Lower leg skin (tissue), 4 donors: ENCODE data around the gene ISM1. TPM values are rescaled to one million over a fixed set of nuclear protein-coding genes. Genes with fewer than 3 reads are reported as not detected.

ENCODE experiments used
- DNase-seq, 2 donors: peaks; one replicate each; pipeline ENCODE4 v3.0.0-alpha.2; 2019; ENCODE audit warnings: low spot score in 2 of 2
- H3K4me3 ChIP-seq: fragments of 200-600 bp; sonication (generic); 2 replicates; pipeline ENCODE4 v1.5.1; 2017; ENCODE audit warnings: mild to moderate bottlenecking, low read depth; ENCODE audit not compliant: poor library complexity, severe bottlenecking
- CTCF ChIP-seq, 3 donors: fragments of 450-650 bp; IDR thresholded peaks; one replicate each; pipeline ENCODE4 v1.5.1; 2016; ENCODE audit warnings: antibody characterized with exemption in 3 of 3, mild to moderate bottlenecking in 3 of 3, moderate library complexity in 2 of 3
- POLR2A ChIP-seq, 2 donors: fragments of 450-650 bp; IDR thresholded peaks; one replicate each; pipeline ENCODE4 v1.6.1; 2016 to 2017; ENCODE audit warnings: antibody characterized with exemption in 2 of 2, mild to moderate bottlenecking in 1 of 2, moderate library complexity in 1 of 2
- WGBS, 2 donors: methylation state at CpG; one replicate each; pipeline ENCODE4 v1.1.5; 2018; 5-methylcytosine and 5-hydroxymethylcytosine counted together
- intact Hi-C: fragments of 100-400 bp; cut with DNase I; formaldehyde crosslinking; loops from one replicate; pipeline ENCODE4 v1.15.0; 2023; ENCODE audit warnings: low total_unique reads
- total RNA-seq, 4 donors: library from RNA; depleted of rRNA; stranded (reverse); fragments of >200 nt; gene quantifications; one replicate each; pipeline ENCODE4 v1.1.0, GENCODE V29; 2016

The ISM1 gene
- total RNA-seq, 4 donors from 2014 or later = 12.4 to 27.6 (median 24.1) TPM

- TF ChIP-seq CTCF (IDR thresholded peaks at IDR 0.05) (no peak), POLR2A (IDR thresholded peaks at IDR 0.05) (no peak)
- H3K4me3 ChIP-seq = no peak overlapping the region
- 77 to 89% methylated on average over 4 of the region's 4 CpGs for whole genome bisulfite sequencing, 2 donors
- no peak for DNase-seq
- intact Hi-C loops = no loop called here
These were observed 15.6 kb upstream of the ISM1 start for GRCh38 chr20:13205425-13205824.

GRCh38 chr20:13205848-13206434, 15.1 kb upstream of the ISM1 start:
- H3K4me3 ChIP-seq = no peak overlapping the region
- intact Hi-C loops = no loop called here
- WGBS, 2 donors = 68 to 98% methylated on average over 5 of the region's 5 CpGs
- TF ChIP-seq CTCF (IDR thresholded peaks at IDR 0.05) (no peak), POLR2A (IDR thresholded peaks at IDR 0.05) (no peak)
- DNase-seq = no peak

GRCh38 chr20:13207016-13207415, 14.1 kb upstream of the ISM1 start:
- WGBS, 2 donors = 84 to 91% methylated on average over 2 of the region's 2 CpGs
- DNase-seq = no peak
- TF ChIP-seq CTCF (IDR thresholded peaks at IDR 0.05) = no peak
- TF ChIP-seq POLR2A (IDR thresholded peaks at IDR 0.05) = no peak
- no peak overlapping the region for H3K4me3 ChIP-seq
- intact Hi-C loops = no loop called here

- DNase-seq = no peak
- no peak for TF ChIP-seq POLR2A (IDR thresholded peaks at IDR 0.05)
- no peak for TF ChIP-seq CTCF (IDR thresholded peaks at IDR 0.05)
- intact Hi-C loops = no loop called here
- 44 to 55% methylated on average over 4 of the region's 4 CpGs for WGBS, 2 donors
- no peak overlapping the region for H3K4me3 ChIP-seq
These were observed 9.0 kb upstream of the ISM1 start for GRCh38 chr20:13211956-13212618.

GRCh38 chr20:13212750-13213149, 8.3 kb upstream of the ISM1 start:
- no peak for TF ChIP-seq CTCF (IDR thresholded peaks at IDR 0.05)
- TF ChIP-seq POLR2A (IDR thresholded peaks at IDR 0.05) = no peak
- H3K4me3 ChIP-seq = no peak overlapping the region
- DNase-seq = peak in 1 of 2 donors; percentile 65
- 40% methylated on average over 5 of the region's 5 CpGs for WGBS, 2 donors
- intact Hi-C loops = no loop called here
